HL-60 (cell line): ENCODE results near the gene MAGEA11.

Source experiments
- CTCF ChIP-seq: IDR thresholded peaks from one replicate; pipeline ENCODE4 v1.5.1; 2011; ENCODE audit warnings: low read length, control low read depth, inconsistent platforms; ENCODE audit not compliant: insufficient read depth
- GABPA ChIP-seq: IDR thresholded peaks from 2 replicates; pipeline ENCODE4 v1.6.1; 2012; ENCODE audit warnings: low read depth
- POLR2AphosphoS5 ChIP-seq: IDR thresholded peaks from 2 replicates; pipeline ENCODE4 v1.6.1; 2012; ENCODE audit warnings: low read depth
- REST ChIP-seq: IDR thresholded peaks from 2 replicates; pipeline ENCODE4 v1.6.1; 2012; ENCODE audit warnings: low read depth; ENCODE audit not compliant: insufficient replicate concordance
- SPI1 ChIP-seq: IDR thresholded peaks from 2 replicates; pipeline ENCODE4 v1.6.1; 2012; ENCODE audit warnings: low read depth, mild to moderate bottlenecking, borderline replicate concordance

- TF ChIP-seq CTCF, result no peak
- TF ChIP-seq POLR2AphosphoS5, result no peak
- TF ChIP-seq SPI1, result no peak
- TF ChIP-seq REST, result no peak
- TF ChIP-seq GABPA, result no peak
Measured at GRCh38 chrX:149721778-149722177, 9.9 kb downstream of the MAGEA11 start.
